C4-2B (cell line): Measurements from ENCODE around the gene NHLRC2.

Experiments
- H3K27ac ChIP-seq: fragments of 450-650 bp; 2 replicates; pipeline ENCODE4 v1.5.1; 2017
- CTCF ChIP-seq: fragments of 450-650 bp; conservative IDR thresholded peaks from 2 replicates; pipeline ENCODE4 v1.5.1; 2017; ENCODE audit warnings: mild to moderate bottlenecking
- ZFX ChIP-seq: fragments of 450-650 bp; IDR thresholded peaks from 2 replicates; pipeline ENCODE4 v1.6.1; 2017

NHLRC2 gene

GRCh38 chr10:113911839-113912238 lies 57.4 kb downstream of the NHLRC2 start:
- TF ChIP-seq ZFX: no peak
- TF ChIP-seq CTCF: no peak
- H3K27ac ChIP-seq: no peak overlapping the region

- H3K27ac ChIP-seq: no peak overlapping the region
- TF ChIP-seq CTCF: no peak
- TF ChIP-seq ZFX: no peak
These were observed 58.1 kb downstream of the NHLRC2 start for GRCh38 chr10:113912582-113912981.

GRCh38 chr10:113914956-113915355 lies 60.5 kb downstream of the NHLRC2 start:
- no peak overlapping the region for H3K27ac ChIP-seq
- no peak for TF ChIP-seq CTCF
- TF ChIP-seq ZFX: no peak

- TF ChIP-seq CTCF (no peak), ZFX (no peak)
- no peak overlapping the region for H3K27ac ChIP-seq
These were observed 61.1 kb downstream of the NHLRC2 start for GRCh38 chr10:113915540-113915939.

- TF ChIP-seq ZFX (no peak), CTCF (no peak)
- no peak overlapping the region for H3K27ac ChIP-seq
These were observed 61.6 kb downstream of the NHLRC2 start for GRCh38 chr10:113916053-113916452.

GRCh38 chr10:113917636-113918035 lies 63.2 kb downstream of the NHLRC2 start:
- H3K27ac ChIP-seq: no peak overlapping the region
- TF ChIP-seq ZFX (no peak), CTCF (no peak)

- no peak overlapping the region for H3K27ac ChIP-seq
- TF ChIP-seq CTCF: no peak
- no peak for TF ChIP-seq ZFX
These were observed 65.7 kb downstream of the NHLRC2 start for GRCh38 chr10:113920114-113920513.
